NCI-H345 treated with DMSO at 0.1 percent for 48 hours (cell line): Measurements from ENCODE around the gene HLA-DPA1.
"Not testable (repeated sequence)": the region's sequence is repeated elsewhere in the genome, so short reads cannot be mapped to it uniquely, and the experiment has no call there.

ENCODE experiments used
- DNase-seq: peaks from one replicate; lab custom pipeline; 2025; ENCODE audit not compliant: unreplicated experiment; lab: John Stamatoyannopoulos, UW

HLA-DPA1 gene

DNA sequence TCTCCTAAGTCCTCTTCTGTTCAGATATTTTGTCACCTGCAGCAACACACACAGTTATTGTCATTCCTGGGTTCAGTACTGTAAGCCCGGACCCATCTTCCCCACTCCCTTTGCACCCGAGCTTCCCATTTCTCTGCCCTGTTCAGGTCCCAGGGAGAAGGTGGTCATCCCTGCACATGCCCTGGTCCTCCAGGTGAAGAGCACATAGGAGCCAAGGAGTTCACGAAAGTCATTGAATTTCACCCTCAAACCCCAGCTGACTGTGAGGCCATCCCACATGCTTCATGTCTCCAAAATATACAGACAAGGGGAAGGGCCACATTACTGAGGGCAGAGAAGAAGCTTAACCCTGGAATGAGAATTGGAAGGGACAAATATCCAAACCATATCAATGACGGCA is 8.1 kb downstream of the HLA-DPA1 start:
- no peak for DNase-seq

DNA sequence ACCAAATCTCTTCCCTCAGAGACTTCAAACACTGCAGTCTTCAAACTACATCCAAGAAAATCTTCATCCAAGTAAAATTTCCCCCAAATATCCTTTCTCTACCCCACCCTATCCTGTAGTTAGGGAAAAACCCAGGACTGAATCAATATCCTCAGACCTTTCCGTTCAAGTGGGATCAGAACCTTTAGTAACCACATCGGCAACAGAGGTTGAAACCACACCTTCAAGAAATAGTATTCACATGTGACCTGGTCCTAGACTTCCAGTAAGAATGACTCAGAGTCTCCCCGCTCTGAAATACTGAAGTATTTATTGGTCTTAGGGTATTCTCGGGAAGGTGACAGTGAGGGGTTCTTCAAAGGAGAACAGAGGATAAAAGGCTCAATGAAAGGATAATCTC is 8.7 kb downstream of the HLA-DPA1 start:
- no peak for DNase-seq

GRCh38 chr6:33063435-33063834 is 10.0 kb downstream of the HLA-DPA1 start:
- DNase-seq = not testable (repeated sequence)

- no peak for DNase-seq
These were observed 11.5 kb downstream of the HLA-DPA1 start for GRCh38 chr6:33061987-33062386.

DNA sequence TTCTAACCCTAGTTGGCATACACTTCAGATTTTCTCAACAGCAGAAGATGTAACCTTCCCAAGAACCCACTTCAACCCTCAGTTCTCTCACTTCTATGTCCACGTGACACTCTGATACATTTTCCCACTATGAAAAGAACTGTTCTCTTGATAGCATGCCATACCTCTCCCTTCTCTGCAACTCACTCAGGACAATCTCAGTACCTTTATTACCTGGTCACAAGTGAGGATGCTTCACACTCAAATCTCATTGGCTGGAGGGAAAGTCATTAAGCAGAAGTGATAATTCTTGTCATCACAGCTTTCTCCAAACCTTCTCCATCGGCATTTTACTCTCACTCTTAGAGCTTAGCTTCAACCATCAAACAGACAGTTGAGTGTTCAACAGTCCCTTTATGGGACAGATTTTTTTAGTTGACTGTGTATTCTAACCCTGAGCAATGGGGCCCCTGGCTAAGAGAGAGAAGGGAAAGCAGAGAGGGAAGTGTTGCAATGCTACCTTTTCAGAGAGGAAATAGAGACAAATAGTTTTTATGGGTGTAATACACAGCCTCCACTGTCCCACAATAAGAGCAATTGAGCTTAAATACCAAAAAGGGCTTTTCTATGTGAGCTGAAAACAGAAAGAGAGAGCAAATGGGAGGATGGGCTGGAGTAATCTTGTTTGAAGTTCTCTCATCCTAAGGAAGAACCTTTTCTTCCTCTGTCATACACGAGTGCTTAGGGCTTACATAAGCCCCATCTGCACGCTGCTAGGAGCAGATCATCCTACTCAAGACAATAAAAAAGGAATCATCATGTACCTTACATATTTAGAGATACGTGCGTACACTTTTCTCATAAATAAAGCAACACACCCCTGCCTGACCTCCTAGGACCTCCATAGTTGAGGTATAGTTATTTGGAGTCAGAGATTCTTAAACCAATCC is 16.0 kb downstream of the HLA-DPA1 start:
- no peak for DNase-seq

DNA sequence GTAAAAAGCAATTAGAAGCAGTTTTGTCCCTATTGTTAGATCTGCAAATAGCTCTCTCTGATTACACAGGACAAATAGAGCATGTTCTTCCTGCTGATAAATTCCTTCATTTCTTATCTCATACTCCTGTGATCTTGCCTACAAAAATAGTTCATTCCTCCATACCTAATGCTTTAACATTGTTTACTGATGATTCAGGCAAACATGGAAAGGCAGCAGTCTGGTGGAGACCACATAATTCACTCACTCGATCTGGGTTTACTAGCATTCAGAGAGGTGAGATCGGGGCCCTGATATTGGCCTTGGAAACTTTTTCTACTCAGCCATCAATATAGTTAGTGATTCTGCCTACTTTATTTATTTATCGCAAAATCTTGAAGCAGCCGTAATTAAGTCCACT is 20.2 kb downstream of the HLA-DPA1 start:
- no peak for DNase-seq

- DNase-seq = no peak
These were observed 20.8 kb downstream of the HLA-DPA1 start for GRCh38 chr6:33052627-33053026.

- no peak for DNase-seq
These were observed 23.2 kb downstream of the HLA-DPA1 start for GRCh38 chr6:33050014-33050810.

GRCh38 chr6:33049323-33050013 is 24.0 kb downstream of the HLA-DPA1 start:
- DNase-seq = no peak

DNA sequence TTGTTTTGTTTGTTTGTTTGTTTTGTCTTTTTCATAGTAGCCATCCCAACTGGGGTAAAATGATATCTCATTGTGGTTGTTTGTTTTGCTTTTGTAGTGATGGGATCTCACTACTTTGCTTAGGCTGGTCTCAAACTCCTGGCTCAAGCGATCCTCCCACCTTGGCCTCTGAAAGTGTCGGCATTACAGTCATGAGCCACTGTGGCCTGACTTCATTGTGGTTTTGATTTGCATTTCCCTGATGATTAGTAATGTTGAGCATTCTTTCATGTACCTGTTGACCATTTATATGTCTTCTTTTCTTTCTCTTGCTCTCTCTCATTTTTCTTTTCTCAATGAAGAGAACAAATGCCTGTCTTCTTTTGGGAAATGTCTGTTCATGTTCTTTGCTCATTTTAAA is 33.3 kb downstream of the HLA-DPA1 start:
- DNase-seq = no peak

- DNase-seq = no peak
These were observed 36.9 kb downstream of the HLA-DPA1 start for GRCh38 chr6:33036535-33036934.

- DNase-seq = no peak
These were observed 38.9 kb downstream of the HLA-DPA1 start for GRCh38 chr6:33034554-33034953.

GRCh38 chr6:33030245-33030644 is 43.2 kb downstream of the HLA-DPA1 start:
- no peak for DNase-seq

DNA sequence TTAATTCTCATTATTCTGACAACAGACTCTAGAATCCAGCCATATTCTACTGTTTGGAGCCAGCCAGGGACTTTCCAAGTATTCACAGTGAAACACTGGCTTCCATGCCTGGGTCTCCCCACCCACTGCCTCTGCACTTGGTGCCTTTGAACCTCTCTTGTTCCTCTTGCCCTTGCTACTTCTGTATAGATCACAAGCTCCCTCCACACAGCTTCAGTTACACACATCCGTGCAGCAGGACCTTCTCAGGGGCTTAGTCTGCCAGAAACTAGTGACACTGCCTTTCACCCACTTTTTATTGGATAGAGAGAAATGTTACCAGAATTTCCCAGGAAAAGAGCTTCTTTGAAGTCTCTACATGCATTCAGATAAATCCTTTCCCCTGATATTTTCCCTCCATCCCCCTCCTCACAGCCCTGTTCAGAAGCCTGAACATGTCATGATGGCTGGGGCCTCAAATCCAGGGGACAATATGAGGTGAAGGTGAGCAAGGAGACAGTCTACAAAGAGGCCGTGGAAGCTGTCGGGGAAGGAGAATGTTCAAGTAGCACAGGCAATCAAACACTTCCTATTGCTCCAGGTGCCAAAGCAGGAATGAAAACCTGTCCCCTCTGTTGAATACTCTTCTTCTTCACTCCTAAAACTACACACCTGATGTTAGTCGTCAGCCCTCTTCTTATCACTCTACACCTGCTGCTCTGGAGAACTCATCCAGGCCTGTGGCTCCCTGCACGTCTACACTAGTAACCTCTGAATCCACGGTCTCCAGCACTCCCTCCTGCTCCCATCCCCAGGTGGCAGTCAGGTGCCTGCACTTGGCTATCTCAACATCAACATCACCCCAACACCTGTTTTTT is 43.9 kb downstream of the HLA-DPA1 start:
- no peak for DNase-seq

DNA sequence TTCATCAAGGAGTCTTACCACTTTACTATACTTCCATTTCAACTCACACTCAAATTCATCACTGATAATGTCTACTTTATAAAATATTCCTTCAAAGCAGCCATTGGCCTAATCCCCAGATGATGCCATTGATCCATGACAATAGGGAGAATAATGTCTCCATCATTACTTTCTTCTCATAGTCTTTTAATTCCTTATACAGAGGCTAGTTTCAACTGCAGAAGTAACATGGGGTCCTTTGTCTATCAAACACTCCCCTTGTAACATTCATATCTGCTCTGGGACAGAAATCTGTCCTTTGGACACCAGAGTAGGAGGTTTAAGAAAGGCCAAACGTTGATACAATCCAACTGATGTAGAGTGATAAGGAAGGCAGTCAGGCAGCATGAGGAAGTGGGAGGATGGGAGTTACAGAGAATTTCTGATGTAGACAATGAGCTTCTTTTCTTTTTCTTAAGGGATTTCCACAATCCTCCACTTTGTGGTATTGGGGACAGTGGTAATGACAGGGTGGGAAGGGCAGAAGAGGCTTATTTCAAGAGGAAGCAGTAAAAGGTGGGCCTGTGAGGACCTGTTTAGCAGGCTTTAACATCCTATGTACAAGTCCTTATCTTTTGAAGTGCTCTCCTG is 45.1 kb downstream of the HLA-DPA1 start:
- DNase-seq = no peak

DNA sequence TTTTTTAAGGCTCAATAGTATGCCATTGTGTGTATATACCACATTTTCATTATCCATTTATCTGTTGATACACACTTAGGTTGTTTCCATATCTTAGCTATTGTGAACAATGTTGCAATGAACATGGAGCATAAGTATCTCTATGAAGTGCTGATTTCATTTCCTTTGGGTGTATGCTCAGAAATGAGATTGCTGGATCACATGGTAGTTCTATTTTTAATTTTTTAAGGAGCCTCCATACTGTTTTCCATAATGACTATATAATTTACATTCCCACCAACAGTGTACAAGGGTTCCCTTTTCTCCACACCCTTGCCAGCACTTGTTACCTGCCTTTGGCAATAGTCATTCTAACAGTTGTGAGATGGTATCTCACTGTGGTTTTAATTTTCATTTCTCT is 48.9 kb downstream of the HLA-DPA1 start:
- DNase-seq = no peak

DNA sequence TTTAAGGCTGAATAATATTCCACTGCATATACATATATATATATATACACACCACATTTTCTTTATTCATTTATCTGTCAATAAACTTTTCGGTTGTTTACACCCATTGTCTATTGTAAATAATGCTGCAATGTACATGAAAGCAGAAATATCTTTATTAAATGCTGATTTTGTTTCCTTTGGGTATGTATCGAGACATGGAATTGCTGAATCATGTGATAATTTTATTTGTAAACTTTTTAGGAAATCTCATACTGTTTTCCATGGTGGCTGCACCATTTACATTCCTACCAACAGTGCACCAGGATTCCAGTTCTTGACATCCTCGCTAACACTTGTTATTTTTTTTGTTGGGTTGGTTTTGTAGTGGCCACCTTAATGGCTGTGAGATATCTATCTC is 49.9 kb downstream of the HLA-DPA1 start:
- no peak for DNase-seq

GRCh38 chr6:33021917-33022316 is 51.5 kb downstream of the HLA-DPA1 start:
- no peak for DNase-seq

- DNase-seq = no peak
These were observed 54.1 kb downstream of the HLA-DPA1 start for GRCh38 chr6:33019372-33019771.

DNA sequence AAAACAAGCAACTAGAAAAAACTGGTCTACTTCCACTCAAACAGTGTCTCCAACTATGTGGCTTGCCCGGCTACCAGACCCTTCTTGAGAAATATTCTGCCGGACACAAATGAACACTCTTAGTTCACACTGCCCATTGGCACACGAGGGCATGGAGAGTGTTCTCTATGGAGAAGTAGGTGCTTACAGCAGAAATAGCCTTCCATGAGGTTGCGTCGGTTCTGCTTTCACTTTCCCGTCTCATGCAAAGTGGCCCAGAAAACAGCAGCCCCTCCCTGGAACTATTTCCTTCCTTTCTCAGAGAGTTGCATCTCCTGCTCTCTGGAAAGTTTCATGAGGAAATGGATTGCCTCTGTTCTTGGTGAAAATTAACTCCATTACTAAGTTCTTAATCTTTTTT is 54.5 kb downstream of the HLA-DPA1 start:
- no peak for DNase-seq
